ENCODE measurements around the gene ANXA3. TPM values are rescaled to one million over a fixed set of nuclear protein-coding genes. Genes with fewer than 3 reads are reported as not detected.

The ANXA3 gene
- total and polyA plus RNA-seq, 2 donors (not counting 1 experiment from before 2014, with no cell fraction given), result not detected

DNA sequence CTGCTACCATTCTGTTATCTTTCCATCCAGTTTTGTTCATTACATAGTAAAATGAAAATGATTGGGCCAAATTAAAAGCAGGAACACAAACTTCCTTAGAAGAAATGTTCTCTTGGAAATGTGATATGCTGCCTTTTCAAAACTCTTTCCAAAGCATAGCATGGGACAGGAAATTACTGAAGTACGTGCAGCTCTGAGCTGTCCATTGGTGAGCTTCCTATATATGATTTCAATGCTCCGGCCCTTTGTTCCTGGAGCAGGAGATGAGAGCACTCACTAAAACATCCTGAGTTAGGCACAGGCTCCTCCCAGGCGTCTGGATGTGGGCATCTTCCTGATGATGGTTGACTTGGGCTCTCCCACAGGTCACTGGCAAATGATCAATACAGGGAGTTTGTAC lies 33.0 kb upstream of the ANXA3 start:
- peaks cover 4% of the 10 kb centered on the region for H3K9me3 Mint-ChIP-seq (ENCODE audit: insufficient read depth)
- Histone ChIP-seq H3K4me1 (ENCODE audit: control insufficient read depth in 2 of 2, insufficient read depth in 2 of 2, low read length in 2 of 2) (no peaks in the 10 kb centered on the region), H3K4me3 (ENCODE audit: control extremely low read depth in 1 of 5, extremely low read depth in 1 of 5, insufficient read depth in 1 of 5, low read depth in 2 of 5, low read length in 4 of 5) (no peak overlapping the region), H3K9me3 (ENCODE audit: control extremely low read depth in 1 of 3, control insufficient read depth in 2 of 3, insufficient read depth in 1 of 3, low read length in 2 of 3) (peaks cover 0 to 10% (median 9%) of the 10 kb centered on the region in 3 donors), H4K20me1 (ENCODE audit: control insufficient read depth, insufficient read depth, low read length, poor library complexity, severe bottlenecking) (no peaks in the 10 kb centered on the region), H3K79me2 (ENCODE audit: control insufficient read depth, insufficient read depth, low read length) (no peaks in the 10 kb centered on the region), H2AFZ (ENCODE audit: insufficient read depth, low read depth, low read length, poor library complexity, severe bottlenecking) (no peak overlapping the region), H3K27me3 (replicated peaks in 1 of 4; ENCODE audit: control extremely low read depth in 1 of 4, control insufficient read depth in 3 of 4, insufficient read depth in 4 of 4, low read length in 3 of 4) (no peaks in the 10 kb centered on the region), H3K4me2 (replicated peaks; ENCODE audit: low read depth, low read length, poor library complexity, severe bottlenecking) (no peak overlapping the region), H3K36me3 (replicated peaks in 1 of 2; ENCODE audit: control extremely low read depth in 1 of 2, control insufficient read depth in 1 of 2, extremely low read depth in 1 of 2, insufficient read depth in 2 of 2, low read length in 1 of 2) (no peaks in the 10 kb centered on the region), H3K27ac (ENCODE audit: low read length in 2 of 2) (no peak overlapping the region), H3K9ac (ENCODE audit: low read length) (no peak overlapping the region)
- intact Hi-C loops (cut with micrococcal nuclease), result no loop called here
- 100% methylated on average over 2 of the region's 3 CpGs for WGBS (ENCODE audit: insufficient coverage)
- no peak overlapping the region for H3K27ac Mint-ChIP-seq
- H3K4me1 Mint-ChIP-seq, result no peaks in the 10 kb centered on the region
- ChIA-PET POLR2A (no interaction called here), CTCF (no interaction called here)
- peaks cover 6% of the 10 kb centered on the region for H3K27me3 Mint-ChIP-seq
- H3K4me3 Mint-ChIP-seq, result no peak overlapping the region
- DNase-seq (no peak), ATAC-seq (ENCODE audit: low read depth) (no peak)
- TF ChIP-seq EZH2 (IDR thresholded peaks at IDR 0.05; ENCODE audit: borderline replicate concordance, insufficient read depth, low read depth, low read length, poor library complexity, severe bottlenecking), result no peak
- TF ChIP-seq, protein P1, sequence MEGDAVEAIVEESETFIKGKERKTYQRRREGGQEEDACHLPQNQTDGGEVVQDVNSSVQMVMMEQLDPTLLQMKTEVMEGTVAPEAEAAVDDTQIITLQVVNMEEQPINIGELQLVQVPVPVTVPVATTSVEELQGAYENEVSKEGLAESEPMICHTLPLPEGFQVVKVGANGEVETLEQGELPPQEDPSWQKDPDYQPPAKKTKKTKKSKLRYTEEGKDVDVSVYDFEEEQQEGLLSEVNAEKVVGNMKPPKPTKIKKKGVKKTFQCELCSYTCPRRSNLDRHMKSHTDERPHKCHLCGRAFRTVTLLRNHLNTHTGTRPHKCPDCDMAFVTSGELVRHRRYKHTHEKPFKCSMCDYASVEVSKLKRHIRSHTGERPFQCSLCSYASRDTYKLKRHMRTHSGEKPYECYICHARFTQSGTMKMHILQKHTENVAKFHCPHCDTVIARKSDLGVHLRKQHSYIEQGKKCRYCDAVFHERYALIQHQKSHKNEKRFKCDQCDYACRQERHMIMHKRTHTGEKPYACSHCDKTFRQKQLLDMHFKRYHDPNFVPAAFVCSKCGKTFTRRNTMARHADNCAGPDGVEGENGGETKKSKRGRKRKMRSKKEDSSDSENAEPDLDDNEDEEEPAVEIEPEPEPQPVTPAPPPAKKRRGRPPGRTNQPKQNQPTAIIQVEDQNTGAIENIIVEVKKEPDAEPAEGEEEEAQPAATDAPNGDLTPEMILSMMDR (IDR thresholded peaks at IDR 0.05), result no peak

DNA sequence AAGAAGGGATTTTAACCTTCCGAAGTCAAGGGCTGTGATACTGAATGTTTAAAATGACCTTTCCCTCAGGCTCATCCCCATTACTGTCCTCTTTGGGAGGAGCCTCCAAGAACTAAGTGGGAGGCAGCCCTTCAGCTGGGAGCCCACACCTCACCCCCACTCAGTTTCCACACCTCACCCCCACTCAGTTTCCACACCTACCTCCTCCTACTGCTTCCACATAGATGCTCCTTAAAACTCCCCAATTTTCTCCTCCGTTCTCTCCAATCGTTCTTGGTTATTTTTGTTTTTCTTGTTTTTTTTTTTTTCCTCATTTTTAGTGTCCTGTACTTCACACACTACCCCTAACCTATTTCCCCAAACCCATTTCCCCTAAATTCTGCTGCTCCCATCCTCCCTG lies 31.6 kb upstream of the ANXA3 start:
- ChIA-PET POLR2A (interaction anchor here (0.6 kb wide), 1 partner anchor 286 kb away, joined by 3 read pairs; no protein-coding TSS in a partner anchor), CTCF (no interaction called here)
- Mint-ChIP-seq H3K27ac (no peak overlapping the region), H3K9me3 (ENCODE audit: insufficient read depth) (peaks cover 4% of the 10 kb centered on the region), H3K27me3 (peaks cover 19% of the 10 kb centered on the region), H3K4me3 (no peak overlapping the region), H3K4me1 (no peaks in the 10 kb centered on the region)
- H3K36me3 ChIP-seq (replicated peaks in 1 of 2; ENCODE audit: control extremely low read depth in 1 of 2, control insufficient read depth in 1 of 2, extremely low read depth in 1 of 2, insufficient read depth in 2 of 2, low read length in 1 of 2), result no peaks in the 10 kb centered on the region
- ATAC-seq (ENCODE audit: low read depth), result no peak
- no peaks in the 10 kb centered on the region for H4K20me1 ChIP-seq (ENCODE audit: control insufficient read depth, insufficient read depth, low read length, poor library complexity, severe bottlenecking)
- no peaks in the 10 kb centered on the region for H3K27me3 ChIP-seq (replicated peaks in 1 of 4; ENCODE audit: control extremely low read depth in 1 of 4, control insufficient read depth in 3 of 4, insufficient read depth in 4 of 4, low read length in 3 of 4)
- no peak overlapping the region for H2AFZ ChIP-seq (ENCODE audit: insufficient read depth, low read depth, low read length, poor library complexity, severe bottlenecking)
- H3K9ac ChIP-seq (ENCODE audit: low read length), result no peak overlapping the region
- no CpG with 5 or more reads among the region's 3 CpGs for WGBS (ENCODE audit: insufficient coverage)
- intact Hi-C loops (cut with micrococcal nuclease), result no loop called here
- no peaks in the 10 kb centered on the region for H3K4me1 ChIP-seq (ENCODE audit: control insufficient read depth in 2 of 2, insufficient read depth in 2 of 2, low read length in 2 of 2)
- TF ChIP-seq, protein P1 (IDR thresholded peaks at IDR 0.05), result no peak
- no peak overlapping the region for H3K4me2 ChIP-seq (replicated peaks; ENCODE audit: low read depth, low read length, poor library complexity, severe bottlenecking)
- H3K79me2 ChIP-seq (ENCODE audit: control insufficient read depth, insufficient read depth, low read length), result no peaks in the 10 kb centered on the region
- no peak overlapping the region for H3K27ac ChIP-seq (ENCODE audit: low read length in 2 of 2)
- H3K4me3 ChIP-seq (ENCODE audit: control extremely low read depth in 1 of 5, extremely low read depth in 1 of 5, insufficient read depth in 1 of 5, low read depth in 2 of 5, low read length in 4 of 5), result no peak overlapping the region
- DNase-seq, result no peak
- peaks cover 0 to 10% (median 9%) of the 10 kb centered on the region in 3 donors for H3K9me3 ChIP-seq (ENCODE audit: control extremely low read depth in 1 of 3, control insufficient read depth in 2 of 3, insufficient read depth in 1 of 3, low read length in 2 of 3)

Data from B cell (primary cell).